GM21423 (cell line): ENCODE measurements around the gene CHMP2A.

ENCODE experiments used
- ATAC-seq: cut with Tn5 transposase; IDR thresholded peaks from one replicate; pipeline ENCODE4 v1.9.1; 2021; ENCODE audit warnings: mild to moderate bottlenecking, moderate library complexity; ENCODE audit not compliant: unreplicated experiment

Gene CHMP2A

GRCh38 chr19:58570770-58571574 lies 16.1 kb upstream of the CHMP2A start:
- no peak for ATAC-seq

- ATAC-seq, result no peak
These were observed 15.2 kb upstream of the CHMP2A start for GRCh38 chr19:58569943-58570670.

GRCh38 chr19:58569191-58569942 lies 14.5 kb upstream of the CHMP2A start:
- no peak for ATAC-seq

- no peak for ATAC-seq
These were observed 13.7 kb upstream of the CHMP2A start for GRCh38 chr19:58568453-58569130.

GRCh38 chr19:58566989-58567388 lies 12.1 kb upstream of the CHMP2A start:
- ATAC-seq, result no peak

- ATAC-seq, result no peak
These were observed 8.9 kb upstream of the CHMP2A start for GRCh38 chr19:58563823-58564222.

GRCh38 chr19:58563034-58563573 lies 8.2 kb upstream of the CHMP2A start:
- no peak for ATAC-seq

GRCh38 chr19:58562122-58563033 lies 7.5 kb upstream of the CHMP2A start:
- no peak for ATAC-seq

- ATAC-seq, result no peak
These were observed 6.6 kb upstream of the CHMP2A start for GRCh38 chr19:58561373-58562121.

- ATAC-seq, result no peak
These were observed 6.0 kb upstream of the CHMP2A start for GRCh38 chr19:58560921-58561320.

GRCh38 chr19:58560007-58560887 lies 5.3 kb upstream of the CHMP2A start:
- no peak for ATAC-seq

GRCh38 chr19:58559275-58560006 lies 4.5 kb upstream of the CHMP2A start:
- peak; percentile 24 for ATAC-seq

- peak; percentile 50 for ATAC-seq
These were observed 3.8 kb upstream of the CHMP2A start for GRCh38 chr19:58558623-58559274.

- peak; percentile 1 for ATAC-seq
These were observed 3.2 kb upstream of the CHMP2A start, which contains the start of gene UBE2M for GRCh38 chr19:58558066-58558622. Gene UBE2M (minus strand): TSS chr19:58558611. CDS start chr19:58558381, 230 bp downstream.

GRCh38 chr19:58557221-58558065 lies 2.5 kb upstream of the CHMP2A start:
- no peak for ATAC-seq
